Type B pancreatic cell (in vitro differentiated cells): Measurements from ENCODE around the gene SLC29A1. TPM values are rescaled to one million over a fixed set of nuclear protein-coding genes. Genes with fewer than 3 reads are reported as not detected.
A peak's percentile ranks its signal among the peaks of the same experiment; 100 is the strongest.

Experiments used
- DNase-seq: peaks from one replicate; pipeline ENCODE4 v3.0.0; 2021; ENCODE audit warnings: mixed read lengths; ENCODE audit not compliant: unreplicated experiment; ENCODE audit errors: extremely low spot score
- H3K27ac Mint-ChIP-seq: 2 replicates; pipeline ENCODE4 v1.8.0; 2021; ENCODE audit warnings: mild to moderate bottlenecking, mixed read lengths
- H3K27me3 Mint-ChIP-seq: 2 replicates; pipeline ENCODE4 v1.8.0; 2021; ENCODE audit warnings: mixed read lengths
- H3K36me3 Mint-ChIP-seq: 2 replicates; pipeline ENCODE4 v1.8.0; 2021; ENCODE audit warnings: mixed read lengths
- H3K4me1 Mint-ChIP-seq: one replicate; pipeline ENCODE4 v1.8.0; 2021; ENCODE audit warnings: mixed read lengths; ENCODE audit not compliant: unreplicated experiment
- H3K4me3 Mint-ChIP-seq: 2 replicates; pipeline ENCODE4 v1.8.0; 2021; ENCODE audit warnings: mild to moderate bottlenecking, mixed read lengths
- H3K9me3 Mint-ChIP-seq: 2 replicates; pipeline ENCODE4 v1.8.0; 2021; ENCODE audit warnings: mixed read lengths
- CTCF ChIP-seq: fragments of 200-600 bp; sonication (generic); conservative IDR thresholded peaks from 2 replicates; pipeline ENCODE4 v1.5.0; 2021; ENCODE audit warnings: antibody characterized with exemption, mild to moderate bottlenecking
- total RNA-seq: library from RNA; stranded (reverse); gene quantifications from 2 replicates; pipeline ENCODE4 v1.2.1, GENCODE V29; 2021; ENCODE audit warnings: low replicate concordance

Gene SLC29A1
- total RNA-seq, 1 donor from 2014 or later: 33.6 TPM

- Mint-ChIP-seq H3K4me1 (no peaks in the 10 kb centered on the region), H3K4me3 (peak overlapping the region; percentile 62), H3K36me3 (no peaks in the 10 kb centered on the region), H3K27me3 (peaks cover 65% of the 10 kb centered on the region), H3K9me3 (no peaks in the 10 kb centered on the region), H3K27ac (no peak overlapping the region)
- no peak for TF ChIP-seq CTCF
- no peak for DNase-seq
These were observed 49.7 kb downstream of the SLC29A1 start for GRCh38 chr6:44272999-44273566.

GRCh38 chr6:44273617-44274016 is 50.2 kb downstream of the SLC29A1 start:
- H3K36me3 Mint-ChIP-seq: no peaks in the 10 kb centered on the region
- no peak overlapping the region for H3K4me3 Mint-ChIP-seq
- DNase-seq: no peak
- no peak for TF ChIP-seq CTCF
- H3K27me3 Mint-ChIP-seq: peaks cover 67% of the 10 kb centered on the region
- H3K27ac Mint-ChIP-seq: no peak overlapping the region
- no peaks in the 10 kb centered on the region for H3K9me3 Mint-ChIP-seq
- H3K4me1 Mint-ChIP-seq: no peaks in the 10 kb centered on the region

- peaks cover 66% of the 10 kb centered on the region for H3K27me3 Mint-ChIP-seq
These were observed 51.9 kb downstream of the SLC29A1 start for GRCh38 chr6:44275271-44275748.

GRCh38 chr6:44275749-44276648 is 52.6 kb downstream of the SLC29A1 start:
- Mint-ChIP-seq H3K4me3 (no peak overlapping the region), H3K27ac (no peak overlapping the region), H3K4me1 (no peaks in the 10 kb centered on the region), H3K36me3 (no peaks in the 10 kb centered on the region), H3K27me3 (peaks cover 72% of the 10 kb centered on the region), H3K9me3 (no peaks in the 10 kb centered on the region)
- no peak for TF ChIP-seq CTCF
- no peak for DNase-seq

More at GRCh38 chr6:44275271-44275748, 51.9 kb downstream of the SLC29A1 start:
- Mint-ChIP-seq H3K4me3 (no peak overlapping the region), H3K4me1 (no peaks in the 10 kb centered on the region), H3K36me3 (no peaks in the 10 kb centered on the region), H3K9me3 (no peaks in the 10 kb centered on the region), H3K27ac (no peak overlapping the region)
- no peak for TF ChIP-seq CTCF
- no peak for DNase-seq

- H3K27me3 Mint-ChIP-seq: peaks cover 67% of the 10 kb centered on the region
- TF ChIP-seq CTCF: no peak
- no peaks in the 10 kb centered on the region for H3K9me3 Mint-ChIP-seq
- no peak for DNase-seq
- H3K27ac Mint-ChIP-seq: no peak overlapping the region
- H3K4me1 Mint-ChIP-seq: no peaks in the 10 kb centered on the region
- H3K4me3 Mint-ChIP-seq: no peak overlapping the region
- no peaks in the 10 kb centered on the region for H3K36me3 Mint-ChIP-seq
These were observed 53.6 kb downstream of the SLC29A1 start for GRCh38 chr6:44276667-44277640.
